Measurements from ENCODE around the gene ACTA2.

ACTA2 gene

DNA sequence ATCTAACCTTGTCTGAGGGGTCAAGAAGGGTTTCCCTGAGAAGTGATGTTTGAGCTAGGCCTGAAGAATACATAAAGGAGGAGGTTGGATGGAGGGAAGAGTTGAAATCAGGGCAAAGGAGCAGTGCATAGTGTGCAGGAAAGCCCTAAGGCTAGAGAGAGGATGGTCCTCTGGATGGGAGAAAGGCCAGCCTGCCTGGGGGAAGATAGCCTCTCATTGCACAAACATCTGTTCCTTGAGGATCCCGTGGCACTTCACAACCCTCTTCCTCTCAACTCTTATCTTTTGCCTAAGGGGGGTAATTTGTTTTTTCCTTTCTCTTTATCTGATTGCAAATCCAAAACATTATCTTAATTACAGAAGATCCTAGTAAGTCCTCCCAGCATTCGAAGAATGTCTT is 36.8 kb downstream of the ACTA2 start:
- in situ Hi-C loops (cut with MboI; ENCODE audit: low pct_unique_long_range_greater_than_20kb, low sequenced_read_pairs, unreplicated experiment): no loop called here
- TF ChIP-seq CTCF (IDR thresholded peaks at IDR 0.05; ENCODE audit: extremely low read depth, insufficient read depth, missing control alignments): no peak
- DNase-seq (ENCODE audit: low spot score): no peak

DNA sequence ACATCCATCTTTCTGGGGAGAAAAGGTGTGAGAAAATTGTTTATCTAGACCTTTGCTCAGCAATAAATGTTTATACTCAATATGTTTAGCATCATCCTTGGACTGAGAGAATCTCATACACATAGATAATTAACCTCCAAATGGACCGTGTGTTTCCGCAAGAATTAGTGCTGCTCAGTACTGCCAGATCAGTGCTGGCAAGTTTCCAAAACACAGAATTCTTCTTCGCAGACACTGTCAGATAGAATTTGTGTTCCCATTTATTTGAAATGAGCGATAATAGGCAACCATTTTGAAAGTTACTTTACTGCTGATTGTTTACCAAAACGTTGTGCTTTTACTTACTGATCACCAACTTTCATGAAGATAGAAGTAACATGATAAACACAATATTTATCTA is 38.8 kb downstream of the ACTA2 start:
- TF ChIP-seq CTCF (IDR thresholded peaks at IDR 0.05; ENCODE audit: extremely low read depth, insufficient read depth, missing control alignments): no peak
- in situ Hi-C loops (cut with MboI; ENCODE audit: low pct_unique_long_range_greater_than_20kb, low sequenced_read_pairs, unreplicated experiment): no loop called here
- DNase-seq (ENCODE audit: low spot score): no peak

DNA sequence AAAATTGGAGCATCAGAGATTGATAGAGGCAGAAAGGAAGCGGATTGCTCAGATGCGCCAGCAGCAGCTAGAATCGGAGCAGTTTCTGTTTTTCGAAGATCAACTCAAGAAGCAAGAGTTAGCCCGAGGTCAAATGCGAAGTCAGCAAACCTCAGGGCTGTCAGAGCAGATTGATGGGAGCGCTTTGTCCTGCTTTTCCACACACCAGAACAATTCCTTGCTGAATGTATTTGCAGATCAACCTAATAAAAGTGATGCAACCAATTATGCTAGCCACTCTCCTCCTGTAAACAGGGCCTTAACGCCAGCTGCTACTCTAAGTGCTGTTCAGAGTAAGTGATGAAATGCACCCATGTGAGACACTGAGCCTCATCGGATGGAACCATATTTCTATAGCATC is 39.4 kb downstream of the ACTA2 start:
- DNase-seq (ENCODE audit: low spot score): no peak
- in situ Hi-C loops (cut with MboI; ENCODE audit: low pct_unique_long_range_greater_than_20kb, low sequenced_read_pairs, unreplicated experiment): no loop called here
- TF ChIP-seq CTCF (IDR thresholded peaks at IDR 0.05; ENCODE audit: extremely low read depth, insufficient read depth, missing control alignments): no peak

- no peak for DNase-seq (ENCODE audit: low spot score)
- in situ Hi-C loops (cut with MboI; ENCODE audit: low pct_unique_long_range_greater_than_20kb, low sequenced_read_pairs, unreplicated experiment): no loop called here
- no peak for TF ChIP-seq CTCF (IDR thresholded peaks at IDR 0.05; ENCODE audit: extremely low read depth, insufficient read depth, missing control alignments)
Observed at GRCh38 chr10:88911851-88912250, 40.7 kb downstream of the ACTA2 start.

- DNase-seq (ENCODE audit: low spot score): no peak
- in situ Hi-C loops (cut with MboI; ENCODE audit: low pct_unique_long_range_greater_than_20kb, low sequenced_read_pairs, unreplicated experiment): no loop called here
- no peak for TF ChIP-seq CTCF (IDR thresholded peaks at IDR 0.05; ENCODE audit: extremely low read depth, insufficient read depth, missing control alignments)
Observed at GRCh38 chr10:88911116-88911515, 41.5 kb downstream of the ACTA2 start.

GRCh38 chr10:88908194-88908593 is 44.4 kb downstream of the ACTA2 start:
- no peak for TF ChIP-seq CTCF (IDR thresholded peaks at IDR 0.05; ENCODE audit: extremely low read depth, insufficient read depth, missing control alignments)
- DNase-seq (ENCODE audit: low spot score): no peak
- in situ Hi-C loops (cut with MboI; ENCODE audit: low pct_unique_long_range_greater_than_20kb, low sequenced_read_pairs, unreplicated experiment): no loop called here

- DNase-seq (ENCODE audit: low spot score): no peak
Observed at GRCh38 chr10:88906921-88907320, 45.7 kb downstream of the ACTA2 start.

More at GRCh38 chr10:88906921-88907320, 45.7 kb downstream of the ACTA2 start:
- in situ Hi-C loops (cut with MboI; ENCODE audit: low pct_unique_long_range_greater_than_20kb, low sequenced_read_pairs, unreplicated experiment): no loop called here
- TF ChIP-seq CTCF (IDR thresholded peaks at IDR 0.05; ENCODE audit: extremely low read depth, insufficient read depth, missing control alignments): no peak
